ENCODE measurements around the gene OASL. TPM values are rescaled to one million over a fixed set of nuclear protein-coding genes. Genes with fewer than 3 reads are reported as not detected.

OASL gene
- total and polyA plus RNA-seq, 10 of the 15 experiments (the other 5 are each of a cell fraction or from before 2014, with no cell fraction given), result 2.3 to 9.1 (median 2.7) TPM

DNA sequence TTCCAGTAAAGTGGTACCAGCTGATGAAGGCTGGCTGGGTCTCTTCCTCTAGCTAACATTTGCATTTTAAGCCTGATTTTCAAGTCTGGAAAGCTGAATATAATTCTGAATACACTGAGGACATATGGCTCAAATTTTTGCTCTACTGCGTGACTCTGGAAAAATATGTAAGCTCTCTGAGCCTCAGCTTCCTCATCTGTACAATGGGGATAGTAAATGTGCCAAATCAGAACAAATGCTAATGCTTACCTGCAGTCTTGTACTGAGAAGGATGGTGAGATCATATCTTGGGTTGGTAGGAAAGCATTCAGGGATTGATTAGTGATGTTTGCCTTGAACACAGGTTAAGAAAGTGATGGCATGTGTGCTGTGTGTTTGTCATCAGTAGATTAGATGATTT, 46.1 kb downstream of the OASL start:
- RAD21 ChIA-PET (ENCODE audit: unreplicated experiment), result no interaction called here

More for the DNA sequence above, 46.1 kb downstream of the OASL start:
- Histone ChIP-seq H3K79me2 (ENCODE audit: control insufficient read depth, insufficient read depth, low read length) (no peaks in the 10 kb centered on the region), H3K4me3 (no peak overlapping the region), H3K27ac (ENCODE audit: control insufficient read depth, insufficient read depth) (no peak overlapping the region), H3K9ac (ENCODE audit: control insufficient read depth, insufficient read depth, low read length) (no peak overlapping the region), H2AFZ (ENCODE audit: control insufficient read depth, low read depth, low read length) (no peak overlapping the region), H3K4me1 (ENCODE audit: control insufficient read depth, insufficient read depth, low read length) (no peaks in the 10 kb centered on the region), H3K9me3 (replicated peaks; ENCODE audit: control insufficient read depth, insufficient read depth, low read length) (no peaks in the 10 kb centered on the region), H3K4me2 (ENCODE audit: control insufficient read depth, insufficient read depth) (no peak overlapping the region), H4K20me1 (ENCODE audit: control insufficient read depth, insufficient read depth) (no peaks in the 10 kb centered on the region), H3K36me3 (ENCODE audit: control insufficient read depth in 2 of 2, insufficient read depth in 2 of 2, low read length in 1 of 2) (no peaks in the 10 kb centered on the region), H3K27me3 (replicated peaks in 1 of 2; ENCODE audit: control insufficient read depth in 2 of 2, insufficient read depth in 2 of 2, low read length in 1 of 2) (no peaks in the 10 kb centered on the region)
- POLR2A ChIA-PET, result interaction anchor here (0.5 kb wide), 1 partner anchor 13 kb away, joined by 3 read pairs; no protein-coding TSS in a partner anchor
- no peak for TF ChIP-seq MYC (IDR thresholded peaks at IDR 0.05; ENCODE audit: insufficient read depth, insufficient read length, insufficient replicate concordance, low read length, severe bottlenecking)
- TF ChIP-seq, protein P1, sequence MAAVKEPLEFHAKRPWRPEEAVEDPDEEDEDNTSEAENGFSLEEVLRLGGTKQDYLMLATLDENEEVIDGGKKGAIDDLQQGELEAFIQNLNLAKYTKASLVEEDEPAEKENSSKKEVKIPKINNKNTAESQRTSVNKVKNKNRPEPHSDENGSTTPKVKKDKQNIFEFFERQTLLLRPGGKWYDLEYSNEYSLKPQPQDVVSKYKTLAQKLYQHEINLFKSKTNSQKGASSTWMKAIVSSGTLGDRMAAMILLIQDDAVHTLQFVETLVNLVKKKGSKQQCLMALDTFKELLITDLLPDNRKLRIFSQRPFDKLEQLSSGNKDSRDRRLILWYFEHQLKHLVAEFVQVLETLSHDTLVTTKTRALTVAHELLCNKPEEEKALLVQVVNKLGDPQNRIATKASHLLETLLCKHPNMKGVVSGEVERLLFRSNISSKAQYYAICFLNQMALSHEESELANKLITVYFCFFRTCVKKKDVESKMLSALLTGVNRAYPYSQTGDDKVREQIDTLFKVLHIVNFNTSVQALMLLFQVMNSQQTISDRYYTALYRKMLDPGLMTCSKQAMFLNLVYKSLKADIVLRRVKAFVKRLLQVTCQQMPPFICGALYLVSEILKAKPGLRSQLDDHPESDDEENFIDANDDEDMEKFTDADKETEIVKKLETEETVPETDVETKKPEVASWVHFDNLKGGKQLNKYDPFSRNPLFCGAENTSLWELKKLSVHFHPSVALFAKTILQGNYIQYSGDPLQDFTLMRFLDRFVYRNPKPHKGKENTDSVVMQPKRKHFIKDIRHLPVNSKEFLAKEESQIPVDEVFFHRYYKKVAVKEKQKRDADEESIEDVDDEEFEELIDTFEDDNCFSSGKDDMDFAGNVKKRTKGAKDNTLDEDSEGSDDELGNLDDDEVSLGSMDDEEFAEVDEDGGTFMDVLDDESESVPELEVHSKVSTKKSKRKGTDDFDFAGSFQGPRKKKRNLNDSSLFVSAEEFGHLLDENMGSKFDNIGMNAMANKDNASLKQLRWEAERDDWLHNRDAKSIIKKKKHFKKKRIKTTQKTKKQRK (IDR thresholded peaks at IDR 0.05; ENCODE audit: low read depth, low read length), result no peak
- no peak for TF ChIP-seq ZNF622 (IDR thresholded peaks at IDR 0.05)
- no peak for TF ChIP-seq BACH1 (IDR thresholded peaks at IDR 0.05; ENCODE audit: borderline replicate concordance)
- no peak for TF ChIP-seq EZH2 (IDR thresholded peaks at IDR 0.05; ENCODE audit: borderline replicate concordance, control insufficient read depth, low read depth, low read length)
- TF ChIP-seq ATF7 (IDR thresholded peaks at IDR 0.05; ENCODE audit: low read depth), result no peak
- TF ChIP-seq SRF (IDR thresholded peaks at IDR 0.05; ENCODE audit: low read depth in 2 of 2, low read length in 2 of 2), result no peak
- no peak for TF ChIP-seq GABPA (IDR thresholded peaks at IDR 0.05; ENCODE audit: low read depth)
- no peak for TF ChIP-seq RCOR1 (conservative IDR thresholded peaks at IDR 0.05; ENCODE audit: low read depth, low read length)
- TF ChIP-seq TBL1XR1 (IDR thresholded peaks at IDR 0.05; ENCODE audit: low read depth, low read length), result no peak
- no peak for TF ChIP-seq HCFC1 (IDR thresholded peaks at IDR 0.05; ENCODE audit: low read length)
- TF ChIP-seq ETV6 (conservative IDR thresholded peaks at IDR 0.05 in 1 of 2, IDR thresholded peaks at IDR 0.05 in 1 of 2; ENCODE audit: borderline replicate concordance in 1 of 2, low read depth in 1 of 2), result no peak
- TF ChIP-seq, protein P2, sequence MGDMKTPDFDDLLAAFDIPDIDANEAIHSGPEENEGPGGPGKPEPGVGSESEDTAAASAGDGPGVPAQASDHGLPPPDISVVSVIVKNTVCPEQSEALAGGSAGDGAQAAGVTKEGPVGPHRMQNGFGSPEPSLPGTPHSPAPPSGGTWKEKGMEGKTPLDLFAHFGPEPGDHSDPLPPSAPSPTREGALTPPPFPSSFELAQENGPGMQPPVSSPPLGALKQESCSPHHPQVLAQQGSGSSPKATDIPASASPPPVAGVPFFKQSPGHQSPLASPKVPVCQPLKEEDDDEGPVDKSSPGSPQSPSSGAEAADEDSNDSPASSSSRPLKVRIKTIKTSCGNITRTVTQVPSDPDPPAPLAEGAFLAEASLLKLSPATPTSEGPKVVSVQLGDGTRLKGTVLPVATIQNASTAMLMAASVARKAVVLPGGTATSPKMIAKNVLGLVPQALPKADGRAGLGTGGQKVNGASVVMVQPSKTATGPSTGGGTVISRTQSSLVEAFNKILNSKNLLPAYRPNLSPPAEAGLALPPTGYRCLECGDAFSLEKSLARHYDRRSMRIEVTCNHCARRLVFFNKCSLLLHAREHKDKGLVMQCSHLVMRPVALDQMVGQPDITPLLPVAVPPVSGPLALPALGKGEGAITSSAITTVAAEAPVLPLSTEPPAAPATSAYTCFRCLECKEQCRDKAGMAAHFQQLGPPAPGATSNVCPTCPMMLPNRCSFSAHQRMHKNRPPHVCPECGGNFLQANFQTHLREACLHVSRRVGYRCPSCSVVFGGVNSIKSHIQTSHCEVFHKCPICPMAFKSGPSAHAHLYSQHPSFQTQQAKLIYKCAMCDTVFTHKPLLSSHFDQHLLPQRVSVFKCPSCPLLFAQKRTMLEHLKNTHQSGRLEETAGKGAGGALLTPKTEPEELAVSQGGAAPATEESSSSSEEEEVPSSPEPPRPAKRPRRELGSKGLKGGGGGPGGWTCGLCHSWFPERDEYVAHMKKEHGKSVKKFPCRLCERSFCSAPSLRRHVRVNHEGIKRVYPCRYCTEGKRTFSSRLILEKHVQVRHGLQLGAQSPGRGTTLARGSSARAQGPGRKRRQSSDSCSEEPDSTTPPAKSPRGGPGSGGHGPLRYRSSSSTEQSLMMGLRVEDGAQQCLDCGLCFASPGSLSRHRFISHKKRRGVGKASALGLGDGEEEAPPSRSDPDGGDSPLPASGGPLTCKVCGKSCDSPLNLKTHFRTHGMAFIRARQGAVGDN (IDR thresholded peaks at IDR 0.05), result no peak
- no peak for TF ChIP-seq CBFB (IDR thresholded peaks at IDR 0.05; ENCODE audit: low read depth)
- CTCF ChIA-PET, result interaction anchor here (0.9 to 2.3 kb wide), 5 partner anchors 12 to 410 kb away, joined by 3 to 7 read pairs (median 3); no protein-coding TSS in a partner anchor
- DNase-seq (ENCODE audit: low read depth, low spot score) (no peak), FAIRE-seq (no peak), ATAC-seq (no peak)
- 32% methylated on average over 1 of the region's 1 CpG for WGBS (ENCODE audit: insufficient coverage, insufficient replicate concordance, low lambda C conversion rate, missing lambda C conversion rate)
- intact Hi-C loops (cut with micrococcal nuclease; ENCODE audit: unreplicated experiment), result no loop called here
- SMC1A ChIA-PET (ENCODE audit: uncharacterized antibody, unreplicated experiment), result interaction anchor here (0.5 to 1.7 kb wide), 4 partner anchors 9 to 92 kb away, joined by 3 to 6 read pairs (median 4); no protein-coding TSS in a partner anchor
- BruUV-seq (replicated peaks), result no TSS peak
- in situ Hi-C loops (cut with MboI), result no loop called here

Measured in GM12878 (cell line).